Activated T-cell treated with anti-CD3 and anti-CD28 coated beads for 4 hours (primary cell): Measurements from ENCODE around the gene CD247.

Experiments used
- DNase-seq: peaks from one replicate; pipeline ENCODE4 v3.0.0-alpha.2; 2020

Gene CD247

DNA sequence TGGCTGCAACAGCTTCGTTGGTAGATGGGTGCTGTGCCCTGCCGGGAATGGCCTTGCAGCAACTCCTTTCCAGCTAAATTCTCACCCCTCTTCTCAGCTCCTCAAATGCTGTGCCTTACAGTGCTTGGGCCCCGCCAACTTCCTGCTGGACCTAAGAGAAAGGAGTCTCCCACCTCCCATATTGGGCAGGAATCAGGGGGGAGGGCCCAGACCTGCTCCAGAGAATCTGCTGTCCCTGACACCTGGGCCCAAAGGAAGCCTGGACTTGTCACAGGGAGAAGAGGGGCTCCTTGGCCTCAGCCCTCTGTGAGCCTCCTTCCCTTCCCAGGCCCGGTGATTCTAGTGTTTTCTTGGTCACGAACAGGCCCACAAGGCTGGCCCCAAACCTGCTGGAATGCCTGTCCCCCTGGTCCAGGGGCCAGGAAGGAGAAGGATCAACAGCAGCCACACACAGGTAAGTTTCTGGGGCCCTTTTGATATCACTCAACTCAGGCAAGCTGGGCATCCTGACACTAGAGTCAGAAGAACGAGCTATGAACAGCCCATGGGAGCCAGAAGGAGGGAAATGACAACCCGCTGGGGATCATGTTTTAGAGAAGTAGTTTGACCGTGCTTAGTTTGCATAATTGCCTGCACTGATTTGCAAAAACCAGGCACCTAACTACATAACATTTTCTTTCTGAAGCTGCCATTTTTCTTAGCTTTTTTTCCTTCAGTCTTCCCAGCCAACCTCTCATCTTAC is 86.2 kb downstream of the CD247 start:
- DNase-seq, result no peak

DNA sequence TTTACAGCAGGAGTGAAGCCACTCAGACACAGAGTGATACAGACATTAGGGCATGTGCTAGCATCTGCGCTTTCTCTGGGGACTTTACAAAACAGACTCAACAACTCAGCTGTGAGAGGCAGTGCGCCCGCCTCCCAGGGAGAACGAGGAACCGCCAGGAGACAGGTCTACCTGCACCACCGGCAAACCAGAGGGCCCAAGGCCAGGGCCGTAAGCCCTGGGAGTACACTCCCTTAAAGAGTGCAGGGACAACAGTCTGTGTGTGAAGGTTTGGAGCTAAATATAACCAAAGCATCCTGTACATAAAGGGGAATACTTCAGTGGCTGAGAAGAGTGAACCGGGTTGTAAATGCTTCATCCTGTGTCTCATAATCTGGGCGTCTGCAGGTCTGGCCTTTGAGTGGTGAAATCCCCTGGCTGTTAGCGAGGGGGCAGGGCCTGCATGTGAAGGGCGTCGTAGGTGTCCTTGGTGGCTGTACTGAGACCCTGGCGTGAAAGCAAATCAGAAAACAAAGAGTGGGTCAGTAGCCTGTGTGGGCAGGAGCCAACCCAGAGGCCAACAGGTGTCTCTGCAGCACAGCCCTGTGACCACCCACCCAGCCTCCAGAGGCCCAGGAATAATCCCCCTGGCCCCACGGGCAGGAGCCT is 86.9 kb downstream of the CD247 start:
- DNase-seq, result no peak

GRCh38 chr1:167430849-167431242 is 87.5 kb downstream of the CD247 start:
- no peak for DNase-seq

GRCh38 chr1:167430134-167430848 is 88.0 kb downstream of the CD247 start:
- DNase-seq, result no peak

DNA sequence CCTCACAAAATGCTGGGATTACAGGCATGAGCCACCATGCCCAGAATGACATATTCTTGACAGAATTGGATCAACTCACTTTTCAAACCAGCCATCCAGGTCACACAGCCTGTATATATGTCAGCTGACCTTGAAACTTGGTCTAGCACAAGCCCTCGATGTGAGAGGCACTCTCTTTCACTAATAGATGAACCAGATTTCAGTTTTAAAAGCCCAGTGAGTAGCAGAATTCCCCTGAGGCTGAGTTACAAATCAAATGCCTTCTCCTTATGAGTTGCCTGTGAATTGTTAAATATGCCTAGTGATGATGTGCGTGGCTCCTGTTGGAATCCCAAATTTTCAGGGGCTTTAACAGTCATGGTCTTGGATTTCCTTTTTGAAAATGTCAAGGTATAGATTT is 88.7 kb downstream of the CD247 start:
- no peak for DNase-seq

DNA sequence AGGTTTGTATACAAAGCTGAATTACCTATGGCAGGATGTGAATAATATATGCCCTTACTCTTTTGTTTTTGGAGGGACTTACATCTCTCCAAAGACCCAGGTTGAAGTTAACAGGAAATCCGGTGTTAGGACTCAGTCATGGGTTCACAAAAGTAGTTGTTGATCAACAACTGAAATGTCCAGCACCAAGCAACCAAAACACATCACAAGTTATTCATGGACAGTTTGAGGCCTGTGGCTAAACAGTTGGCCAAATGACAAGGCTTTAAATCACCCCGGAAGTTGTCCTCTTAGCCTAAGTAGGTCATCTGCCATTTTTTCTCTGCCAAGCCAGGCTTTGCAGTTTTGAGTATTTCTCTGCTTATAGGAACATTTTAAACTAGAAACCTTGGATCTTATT is 89.9 kb downstream of the CD247 start:
- DNase-seq, result no peak

GRCh38 chr1:167427848-167428247 is 90.5 kb downstream of the CD247 start:
- no peak for DNase-seq

DNA sequence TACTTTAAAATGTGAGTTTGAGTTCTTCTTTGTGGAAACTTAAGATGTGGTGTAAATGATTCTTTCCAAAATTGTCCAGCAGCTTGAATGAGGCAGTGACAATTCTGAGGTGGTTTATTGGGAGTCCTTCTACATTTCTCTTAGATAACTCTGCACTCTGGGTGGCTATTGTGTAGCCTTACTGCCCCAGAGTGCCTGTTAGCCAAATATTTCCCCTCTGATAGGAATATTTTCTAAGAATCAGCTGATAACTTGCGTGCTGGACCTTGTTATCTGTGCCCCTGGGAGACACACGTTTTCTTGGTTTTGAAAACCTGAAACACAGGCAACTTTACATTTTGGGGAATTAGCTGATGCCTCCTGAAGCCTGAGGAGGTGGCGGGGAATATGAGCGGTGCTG is 91.6 kb downstream of the CD247 start:
- DNase-seq, result no peak

- DNase-seq, result no peak
Observed at GRCh38 chr1:167425482-167425881, 92.8 kb downstream of the CD247 start.

DNA sequence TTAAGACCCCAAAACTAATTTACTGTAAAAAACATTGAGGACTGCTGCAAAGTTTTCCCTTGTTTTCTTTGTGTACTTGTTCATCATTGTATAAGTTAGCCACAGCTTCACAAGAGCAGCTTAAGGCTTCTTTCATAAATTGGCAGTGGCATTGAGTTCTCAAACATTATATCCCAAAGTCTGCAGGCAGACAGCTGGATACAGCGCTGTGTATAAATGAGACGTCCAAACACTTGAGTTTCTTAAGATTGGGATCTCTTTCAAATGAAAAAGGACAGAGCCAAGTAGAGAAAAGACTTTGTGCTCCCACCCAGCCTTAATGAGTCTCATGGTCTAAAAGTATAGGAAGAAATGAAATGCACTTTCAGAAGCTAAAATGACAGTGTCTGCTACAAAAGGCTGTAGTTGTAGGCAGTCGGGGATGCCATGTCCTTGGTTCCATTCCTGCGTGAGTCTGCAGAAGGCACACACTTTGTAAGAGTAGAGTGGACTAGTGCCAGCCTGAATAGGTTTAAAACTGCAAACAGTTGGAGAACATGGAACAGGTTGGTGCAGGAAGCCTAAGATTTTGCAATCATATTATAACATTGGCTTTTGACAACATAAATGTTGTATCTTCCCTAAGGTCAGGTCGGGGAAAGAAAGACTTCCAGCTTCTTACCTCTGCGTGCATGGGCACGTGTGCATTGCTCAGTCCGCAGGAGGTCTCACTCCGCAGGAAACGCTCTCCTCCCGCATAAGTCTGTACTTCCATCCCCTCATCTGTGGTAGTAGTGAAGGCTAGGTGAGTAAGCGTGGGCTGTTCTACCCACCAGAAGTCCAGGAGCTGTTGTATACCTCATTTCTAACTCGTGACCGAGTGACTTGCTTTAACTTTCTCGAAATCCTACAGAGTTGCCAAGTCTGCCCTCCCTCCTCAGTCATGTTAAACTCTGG is 94.4 kb downstream of the CD247 start:
- no peak for DNase-seq

GRCh38 chr1:167420510-167420909 is 97.8 kb downstream of the CD247 start:
- no peak for DNase-seq

DNA sequence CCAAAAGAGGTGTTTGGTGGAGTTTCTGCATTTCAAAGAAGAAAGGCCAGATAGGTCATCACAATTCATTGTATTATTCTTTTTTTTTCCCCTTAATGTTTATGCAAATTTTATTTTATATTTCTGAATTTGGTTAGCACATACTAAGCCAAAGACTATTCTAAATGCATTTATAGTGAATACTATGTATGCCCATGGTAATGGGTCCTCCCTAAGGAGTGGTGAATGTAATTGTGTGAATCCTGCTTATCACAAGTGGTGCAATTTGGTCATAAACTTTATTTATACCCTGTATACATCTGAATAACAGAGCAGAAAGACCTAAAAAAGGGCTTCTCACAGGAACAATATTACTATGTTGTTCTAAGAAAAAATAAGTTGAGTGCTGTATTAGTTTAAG is 99.1 kb downstream of the CD247 start:
- no peak for DNase-seq

DNA sequence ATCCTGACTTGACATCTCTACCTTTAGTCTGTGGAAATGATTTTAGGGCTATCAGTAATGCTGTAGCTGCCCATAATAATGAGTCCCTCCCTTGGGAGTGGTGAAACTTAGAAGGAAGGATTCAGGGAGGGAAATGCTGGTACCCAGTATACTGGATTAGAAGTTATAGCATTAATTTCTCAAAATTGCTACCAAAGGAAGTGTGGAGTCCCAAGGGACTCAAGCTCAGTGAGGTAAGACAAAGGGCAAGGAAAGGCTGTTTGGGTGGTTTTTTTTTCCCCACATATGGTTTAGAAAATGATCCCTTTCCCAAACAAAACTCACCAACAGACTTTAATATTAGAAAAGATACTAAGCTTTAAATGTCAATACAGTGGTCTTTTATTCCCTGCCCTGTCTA is 99.9 kb downstream of the CD247 start:
- no peak for DNase-seq

DNA sequence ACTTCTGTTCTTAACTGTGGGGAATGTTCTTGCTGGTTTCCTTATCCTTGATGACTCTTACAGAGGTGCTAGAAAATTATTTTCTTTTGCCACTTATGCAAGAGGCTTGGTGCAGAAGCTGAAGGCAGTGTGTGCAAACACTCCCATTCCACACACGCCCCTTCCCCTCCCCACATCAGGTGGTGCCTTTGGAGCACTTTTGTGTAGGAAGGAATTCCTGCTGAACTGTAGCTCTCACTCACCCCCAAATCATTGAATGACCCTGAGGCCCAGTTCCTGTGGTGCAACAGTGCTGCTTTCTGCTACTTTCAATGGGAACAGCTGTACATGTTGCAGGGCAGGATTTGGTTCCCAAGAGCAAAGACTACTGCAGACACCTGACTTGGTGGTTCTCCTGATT is 101.8 kb downstream of the CD247 start:
- DNase-seq, result no peak

- no peak for DNase-seq
Observed at GRCh38 chr1:167413328-167413727, 105.0 kb downstream of the CD247 start.

DNA sequence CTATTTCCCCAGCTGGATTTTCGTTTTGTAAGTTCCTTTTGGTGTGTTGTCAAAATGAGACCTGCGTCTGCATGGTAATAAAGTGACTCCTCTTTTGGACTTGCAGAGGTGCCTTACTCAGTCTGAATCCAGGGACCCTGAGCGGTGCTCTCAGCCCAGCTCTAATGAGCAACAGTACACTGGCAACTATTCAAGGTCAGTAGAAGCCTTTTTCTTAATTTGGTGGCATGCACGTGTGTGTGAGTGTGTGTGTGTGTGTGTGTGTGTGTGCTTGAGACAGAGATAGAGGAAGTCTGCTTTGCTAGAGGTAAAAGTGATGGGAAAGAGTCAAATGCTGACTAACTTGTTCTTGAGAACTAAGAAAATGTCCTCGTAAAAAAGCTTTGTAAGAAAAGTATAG is 105.4 kb downstream of the CD247 start:
- no peak for DNase-seq

DNA sequence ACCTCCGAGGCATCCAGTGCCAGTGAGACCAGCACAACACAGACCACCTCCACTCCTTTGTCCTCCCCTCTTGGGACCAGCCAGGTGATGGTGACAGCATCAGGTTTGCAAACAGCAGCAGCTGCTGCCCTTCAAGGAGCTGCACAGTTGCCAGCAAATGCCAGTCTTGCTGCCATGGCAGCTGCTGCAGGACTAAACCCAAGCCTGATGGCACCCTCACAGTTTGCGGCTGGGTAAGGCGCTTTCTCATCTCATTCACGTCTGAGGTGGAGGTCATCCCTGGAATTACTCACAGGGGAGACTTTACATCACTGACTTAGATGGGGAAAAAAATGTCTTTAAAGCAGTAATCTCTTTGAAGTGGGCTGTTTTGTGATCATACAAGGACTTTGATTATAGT is 106.3 kb downstream of the CD247 start:
- DNase-seq, result no peak

DNA sequence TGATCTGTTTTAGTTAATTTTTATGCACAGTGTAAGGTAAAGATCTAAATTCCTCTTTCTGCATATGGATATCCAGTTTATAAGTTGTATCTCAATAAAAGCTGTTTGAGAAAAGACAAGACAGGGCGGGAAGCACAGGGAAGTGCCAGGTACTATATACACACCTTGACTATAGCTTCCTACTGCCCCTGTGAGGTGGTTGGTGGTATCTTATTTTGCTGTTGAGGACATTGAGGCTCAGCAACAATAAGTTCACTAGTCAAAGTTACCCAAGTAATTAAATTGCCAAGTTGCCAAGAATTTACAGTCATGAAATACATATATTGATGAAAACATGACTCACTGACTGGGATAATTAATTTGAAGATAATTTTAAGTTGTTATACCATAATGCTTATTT is 109.1 kb downstream of the CD247 start:
- no peak for DNase-seq

DNA sequence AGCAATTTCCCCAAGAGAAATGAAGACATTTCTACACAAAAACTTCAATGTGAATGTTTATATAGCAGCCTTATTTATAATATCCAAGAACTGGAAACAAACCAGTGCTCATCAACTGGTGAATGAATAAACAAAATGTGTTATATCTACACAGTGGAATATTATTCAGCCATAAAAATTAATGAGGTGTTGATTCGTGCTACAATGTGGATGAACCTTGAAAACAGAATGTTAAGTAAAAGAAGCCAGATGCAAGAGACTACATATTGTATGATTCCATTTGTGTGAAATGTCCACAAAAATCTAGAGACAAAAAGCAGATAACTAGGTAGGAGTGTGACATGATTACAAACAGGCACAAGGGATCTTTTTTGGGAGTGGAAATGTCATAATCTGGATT is 110.0 kb downstream of the CD247 start:
- no peak for DNase-seq

GRCh38 chr1:167404908-167405307 is 113.4 kb downstream of the CD247 start:
- DNase-seq, result no peak

DNA sequence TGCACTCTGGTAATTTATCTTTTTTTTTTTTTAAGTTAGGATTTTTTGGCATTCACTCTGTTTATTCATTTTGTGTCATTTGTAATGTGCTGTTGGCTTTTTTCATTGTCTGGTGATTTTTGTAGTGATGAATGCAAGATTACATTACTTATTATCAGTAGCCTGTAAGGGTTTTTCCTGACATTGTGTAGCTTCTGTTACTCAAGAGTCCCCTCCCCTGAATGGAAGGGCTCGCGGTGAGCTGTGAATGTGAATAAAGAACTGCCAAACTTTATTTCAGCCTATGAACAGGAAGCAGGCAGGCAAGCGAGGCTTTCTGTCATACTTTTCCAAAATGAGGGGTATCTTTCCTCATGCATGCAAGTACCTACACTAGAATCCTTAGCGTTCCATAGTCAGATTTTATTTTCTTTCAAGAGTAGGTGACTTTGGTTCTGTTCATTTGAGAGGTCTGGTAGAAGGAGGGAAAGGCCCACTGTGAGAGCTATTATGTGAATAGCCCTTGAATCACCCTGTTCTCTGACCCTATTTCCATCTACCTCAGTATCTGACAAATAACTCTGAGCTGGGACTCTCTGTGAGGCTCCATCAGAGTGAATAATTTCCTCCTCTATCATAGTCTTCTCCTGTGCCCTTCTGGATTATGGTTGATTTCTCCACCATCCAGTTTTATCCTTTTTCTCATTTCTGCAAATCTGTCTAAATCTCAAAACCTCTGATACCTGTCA is 114.0 kb downstream of the CD247 start:
- DNase-seq, result no peak

DNA sequence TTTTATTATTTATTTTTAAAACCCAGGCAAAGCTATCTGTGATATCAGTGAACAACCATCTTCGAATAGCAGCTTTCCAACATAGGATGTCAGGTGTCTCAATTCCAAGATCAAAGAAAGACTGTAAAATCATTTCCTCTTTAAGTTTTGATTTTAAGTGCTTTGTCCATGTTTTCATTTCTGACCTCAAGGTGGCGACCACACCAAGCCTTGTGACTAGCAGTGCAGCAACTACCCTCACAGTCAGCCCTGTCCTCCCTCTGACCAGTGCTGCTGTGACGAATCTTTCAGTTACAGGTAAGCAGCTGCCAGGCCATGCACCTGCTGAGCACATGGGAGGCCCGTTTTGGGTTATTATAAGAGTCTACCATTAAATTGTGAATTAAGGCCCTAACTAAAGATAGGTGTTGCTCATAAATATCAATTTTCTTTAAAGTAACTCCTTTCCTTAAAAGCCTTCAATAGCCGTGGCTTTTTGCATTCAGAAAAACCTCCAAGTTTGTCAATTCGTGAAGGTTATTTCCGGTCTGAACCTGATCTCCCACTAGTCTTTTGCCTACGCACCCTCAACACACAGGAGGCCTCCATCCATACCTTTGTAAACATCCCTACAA is 117.0 kb downstream of the CD247 start:
- peak; percentile 21 for DNase-seq
